Measurements from ENCODE around the gene PPIB. TPM values are rescaled to one million over a fixed set of nuclear protein-coding genes. Genes with fewer than 3 reads are reported as not detected.

PPIB gene
- total RNA-seq, 4 donors from 2014 or later, result 39.6 to 226 (median 154) TPM

DNA sequence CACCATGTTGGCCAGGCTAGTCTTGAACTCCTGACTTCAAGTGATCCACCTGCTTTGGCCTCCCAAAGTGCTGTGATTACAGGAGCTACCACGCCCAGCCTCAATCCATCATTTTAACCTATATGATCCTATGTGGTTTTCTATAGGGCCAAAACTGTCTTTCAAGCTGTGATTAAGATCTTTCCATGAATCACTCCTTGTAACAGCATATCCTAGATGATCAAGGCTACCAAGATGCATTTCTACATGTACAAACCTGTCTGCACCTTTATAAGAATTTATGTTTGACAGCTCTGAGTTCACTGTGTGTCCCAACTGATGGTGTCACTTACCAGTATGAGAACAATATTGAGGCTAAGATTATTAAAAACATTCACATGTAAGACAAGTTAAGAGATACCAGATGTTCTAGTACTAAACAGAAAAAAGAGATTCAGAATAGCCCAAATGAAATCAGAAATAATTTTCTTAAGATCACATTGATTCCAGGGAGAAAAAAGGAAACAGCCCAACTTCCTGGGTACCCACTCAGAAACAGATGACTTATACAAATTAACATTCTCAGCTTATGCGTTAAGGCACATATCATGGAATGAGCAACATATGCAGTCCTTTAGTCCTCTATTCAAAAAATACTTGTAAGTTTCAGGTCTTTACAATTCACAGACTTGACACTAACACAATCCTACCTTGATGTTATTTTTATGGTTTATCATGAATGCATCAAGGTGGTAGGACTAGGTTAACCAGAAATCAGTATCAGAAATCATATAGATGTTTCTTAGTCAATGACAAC is 24.8 kb upstream of the PPIB start:
- DNase-seq, result no peak
- H3K4me1 ChIP-seq, result no peaks in the 10 kb centered on the region
- intact Hi-C loops (cut with DNase I; ENCODE audit: low total_unique reads) (no loop called here), in situ Hi-C loops (cut with MboI; ENCODE audit: low pct_ligation_motif_present in 1 of 4, low pct_unique_long_range_greater_than_20kb in 1 of 4, low sequenced_read_pairs in 3 of 4) (no loop called here)
- no peak overlapping the region for H3K4me3 ChIP-seq
- no peaks in the 10 kb centered on the region for H3K36me3 ChIP-seq
- no peak overlapping the region for H3K27ac ChIP-seq
- 87 to 89% methylated on average over 1 to 2 of the region's 2 CpGs for WGBS, 2 donors (ENCODE audit: low coverage in 1 of 2)
- TF ChIP-seq EP300 (IDR thresholded peaks at IDR 0.05; ENCODE audit: low read depth), result no peak
- TF ChIP-seq, protein P1, sequence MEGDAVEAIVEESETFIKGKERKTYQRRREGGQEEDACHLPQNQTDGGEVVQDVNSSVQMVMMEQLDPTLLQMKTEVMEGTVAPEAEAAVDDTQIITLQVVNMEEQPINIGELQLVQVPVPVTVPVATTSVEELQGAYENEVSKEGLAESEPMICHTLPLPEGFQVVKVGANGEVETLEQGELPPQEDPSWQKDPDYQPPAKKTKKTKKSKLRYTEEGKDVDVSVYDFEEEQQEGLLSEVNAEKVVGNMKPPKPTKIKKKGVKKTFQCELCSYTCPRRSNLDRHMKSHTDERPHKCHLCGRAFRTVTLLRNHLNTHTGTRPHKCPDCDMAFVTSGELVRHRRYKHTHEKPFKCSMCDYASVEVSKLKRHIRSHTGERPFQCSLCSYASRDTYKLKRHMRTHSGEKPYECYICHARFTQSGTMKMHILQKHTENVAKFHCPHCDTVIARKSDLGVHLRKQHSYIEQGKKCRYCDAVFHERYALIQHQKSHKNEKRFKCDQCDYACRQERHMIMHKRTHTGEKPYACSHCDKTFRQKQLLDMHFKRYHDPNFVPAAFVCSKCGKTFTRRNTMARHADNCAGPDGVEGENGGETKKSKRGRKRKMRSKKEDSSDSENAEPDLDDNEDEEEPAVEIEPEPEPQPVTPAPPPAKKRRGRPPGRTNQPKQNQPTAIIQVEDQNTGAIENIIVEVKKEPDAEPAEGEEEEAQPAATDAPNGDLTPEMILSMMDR (IDR thresholded peaks at IDR 0.05), result no peak
- no peak for TF ChIP-seq POLR2A (IDR thresholded peaks at IDR 0.05)
- no peak for TF ChIP-seq POLR2AphosphoS5 (IDR thresholded peaks at IDR 0.05)
- H3K9me3 ChIP-seq, result no peaks in the 10 kb centered on the region
- H3K27me3 ChIP-seq, result no peaks in the 10 kb centered on the region

DNA sequence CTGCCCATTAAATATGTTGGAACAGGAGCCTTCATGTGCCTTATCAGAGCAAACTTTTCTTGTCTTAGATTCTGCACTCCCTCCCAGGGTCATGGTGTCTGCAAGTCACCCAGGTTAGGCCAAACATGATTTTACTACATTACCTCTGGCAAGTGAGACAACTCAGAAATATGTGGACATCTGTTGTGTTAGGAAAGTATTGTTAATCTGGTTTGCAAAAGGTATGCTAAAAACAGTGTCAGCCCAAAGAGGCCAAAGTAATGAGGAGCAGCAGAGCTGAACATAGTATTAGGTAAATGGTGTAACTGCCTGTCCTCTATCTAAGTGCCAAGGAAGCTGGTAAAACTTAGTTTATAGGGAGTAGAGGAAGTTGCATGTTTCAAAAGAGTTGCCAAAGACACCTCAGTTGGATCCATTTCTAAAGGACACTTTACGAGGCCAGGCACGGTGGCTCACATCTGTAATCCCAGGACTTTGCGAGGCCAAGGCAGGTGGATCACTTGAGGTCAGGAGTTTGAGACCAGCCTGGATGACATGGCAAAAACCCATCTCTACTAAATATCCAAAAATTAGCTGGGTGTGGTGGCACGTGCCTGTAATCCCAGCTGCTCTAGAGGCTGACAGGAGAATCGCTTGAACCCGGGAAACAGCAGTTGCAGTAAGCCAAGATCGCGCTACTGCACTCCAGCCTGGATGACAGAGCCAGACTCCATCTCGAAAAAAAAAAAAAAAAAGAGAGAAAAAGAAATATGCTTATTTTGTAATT is 22.5 kb upstream of the PPIB start:
- TF ChIP-seq POLR2AphosphoS5 (IDR thresholded peaks at IDR 0.05) (no peak), POLR2A (IDR thresholded peaks at IDR 0.05) (no peak), EP300 (IDR thresholded peaks at IDR 0.05; ENCODE audit: low read depth) (no peak)
- TF ChIP-seq, protein P1 (IDR thresholded peaks at IDR 0.05), result no peak
- no peak for DNase-seq
- no peaks in the 10 kb centered on the region for H3K4me1 ChIP-seq
- H3K4me3 ChIP-seq, result no peak overlapping the region
- intact Hi-C loops (cut with DNase I; ENCODE audit: low total_unique reads), result no loop called here
- no peaks in the 10 kb centered on the region for H3K9me3 ChIP-seq
- peaks cover 0 to 3% (median 0%) of the 10 kb centered on the region in 4 donors for H3K36me3 ChIP-seq
- in situ Hi-C loops (cut with MboI; ENCODE audit: low pct_ligation_motif_present in 1 of 4, low pct_unique_long_range_greater_than_20kb in 1 of 4, low sequenced_read_pairs in 3 of 4), result no loop called here
- 89% methylated on average over 9 of the region's 9 CpGs; no CpG with 5 or more reads in 1 of the 2 donors for WGBS, 2 donors (ENCODE audit: low coverage in 1 of 2)
- no peak overlapping the region for H3K27ac ChIP-seq
- no peaks in the 10 kb centered on the region for H3K27me3 ChIP-seq

DNA sequence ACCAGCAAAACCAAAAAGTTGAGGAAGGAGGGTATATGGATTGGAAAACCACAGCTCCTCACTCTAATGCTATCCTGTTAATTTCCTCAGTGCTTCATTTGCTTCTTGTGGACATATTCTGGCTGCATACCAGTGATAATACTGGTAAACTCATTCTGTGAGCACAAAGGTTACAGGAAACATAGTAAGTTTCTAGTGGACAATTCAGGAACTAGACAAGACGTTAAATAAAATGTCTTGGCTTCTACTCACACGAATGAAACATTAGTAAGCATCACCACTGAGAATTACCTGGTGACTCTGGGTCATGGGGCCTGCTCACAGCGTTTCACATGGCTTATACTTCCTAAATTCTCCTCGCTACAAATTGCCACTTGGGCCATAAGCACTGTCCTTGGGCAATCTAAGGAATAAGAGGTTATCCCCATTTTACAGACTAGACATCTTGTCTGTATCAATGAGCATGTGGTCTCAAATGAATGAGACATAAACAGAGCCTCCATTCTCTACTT is 20.1 kb upstream of the PPIB start:
- no peaks in the 10 kb centered on the region for H3K4me1 ChIP-seq
- WGBS, 2 donors (ENCODE audit: low coverage in 1 of 2), result 33 to 68% methylated on average over 3 to 4 of the region's 4 CpGs
- H3K9me3 ChIP-seq, result no peaks in the 10 kb centered on the region
- intact Hi-C loops (cut with DNase I; ENCODE audit: low total_unique reads) (no loop called here), in situ Hi-C loops (cut with MboI; ENCODE audit: low pct_ligation_motif_present in 1 of 4, low pct_unique_long_range_greater_than_20kb in 1 of 4, low sequenced_read_pairs in 3 of 4) (no loop called here)
- TF ChIP-seq POLR2A (IDR thresholded peaks at IDR 0.05) (no peak), POLR2AphosphoS5 (IDR thresholded peaks at IDR 0.05) (no peak), EP300 (IDR thresholded peaks at IDR 0.05; ENCODE audit: low read depth) (no peak)
- TF ChIP-seq, protein P1 (IDR thresholded peaks at IDR 0.05), result no peak
- no peaks in the 10 kb centered on the region for H3K27me3 ChIP-seq
- H3K36me3 ChIP-seq, result peaks cover 0 to 7% (median 0%) of the 10 kb centered on the region in 4 donors
- no peak overlapping the region for H3K27ac ChIP-seq
- no peak overlapping the region for H3K4me3 ChIP-seq
- no peak for DNase-seq

DNA sequence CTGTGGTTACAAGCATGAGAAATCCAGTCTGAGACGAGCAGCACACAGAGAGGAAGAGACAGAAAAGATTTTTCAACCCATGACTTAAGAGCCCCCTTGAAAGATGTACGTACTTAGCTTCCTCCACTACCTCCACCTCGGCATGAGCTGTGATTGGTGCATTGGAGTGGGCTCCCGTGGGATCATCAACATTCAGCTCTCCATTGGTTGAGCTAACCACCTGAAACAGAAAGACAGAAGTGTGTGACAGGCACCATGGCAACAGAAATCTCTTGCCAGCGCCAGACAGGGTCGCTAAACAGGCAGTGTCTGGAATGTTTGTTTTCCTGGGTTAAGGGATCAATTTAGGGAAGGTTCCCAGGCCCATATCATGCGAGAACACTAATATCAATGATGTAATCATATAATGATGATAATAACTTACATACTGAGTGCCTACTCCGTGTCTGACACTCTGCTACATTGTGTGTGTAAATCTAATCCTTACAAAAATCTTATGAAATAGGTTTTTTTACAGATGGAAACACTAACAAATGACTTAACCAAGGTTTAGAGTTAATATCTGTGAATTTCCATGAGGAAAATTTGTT is 17.5 kb upstream of the PPIB start:
- WGBS, 2 donors (ENCODE audit: low coverage in 1 of 2), result 71% methylated on average over 6 to 8 of the region's 8 CpGs
- H3K27ac ChIP-seq, result no peak overlapping the region
- in situ Hi-C loops (cut with MboI; ENCODE audit: low pct_ligation_motif_present in 1 of 4, low pct_unique_long_range_greater_than_20kb in 1 of 4, low sequenced_read_pairs in 3 of 4), result no loop called here
- no peaks in the 10 kb centered on the region for H3K27me3 ChIP-seq
- no peaks in the 10 kb centered on the region for H3K4me1 ChIP-seq
- H3K4me3 ChIP-seq, result no peak overlapping the region
- intact Hi-C loops (cut with DNase I; ENCODE audit: low total_unique reads), result no loop called here
- H3K36me3 ChIP-seq, result peaks cover 0 to 7% (median under 1%) of the 10 kb centered on the region in 4 donors
- DNase-seq, result no peak
- H3K9me3 ChIP-seq, result no peaks in the 10 kb centered on the region
- TF ChIP-seq, protein P1 (IDR thresholded peaks at IDR 0.05), result no peak
- TF ChIP-seq POLR2AphosphoS5 (IDR thresholded peaks at IDR 0.05) (no peak), EP300 (IDR thresholded peaks at IDR 0.05; ENCODE audit: low read depth) (no peak), POLR2A (IDR thresholded peaks at IDR 0.05) (no peak)
